ENCODE measurements around the gene PLCD4. TPM values are rescaled to one million over a fixed set of nuclear protein-coding genes. Genes with fewer than 3 reads are reported as not detected.

Gene PLCD4
- total RNA-seq, 1 experiment from 2014 or later: 0.42 TPM

DNA sequence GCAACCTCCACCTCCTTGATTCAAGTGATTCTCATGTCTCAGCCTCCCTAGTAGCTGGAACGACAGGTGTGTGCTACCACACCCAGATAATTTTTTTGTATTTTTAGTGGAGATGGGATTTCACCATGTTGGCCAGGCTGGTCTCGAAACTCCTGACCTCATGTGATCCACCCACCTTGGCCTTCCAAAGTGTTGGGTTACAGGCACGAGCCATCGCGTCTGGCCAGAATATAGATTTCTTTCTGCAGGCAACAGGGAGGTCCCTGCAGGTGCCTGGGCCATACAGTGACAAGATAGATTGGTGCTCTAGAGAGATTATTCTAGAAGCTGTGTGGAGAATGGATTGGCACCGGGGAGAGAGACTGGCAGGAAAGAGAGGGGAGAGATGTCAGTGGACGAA is 13.3 kb downstream of the PLCD4 start:
- no peaks in the 10 kb centered on the region for H3K79me2 ChIP-seq (ENCODE audit: insufficient read depth, low read length)
- no peak overlapping the region for H3K23ac ChIP-seq (ENCODE audit: insufficient read length, low read depth, low read length)
- H4K91ac ChIP-seq (ENCODE audit: insufficient read length, low read depth, low read length): no peak overlapping the region
- H3K4me1 Mint-ChIP-seq: no peaks in the 10 kb centered on the region
- H3K36me3 Mint-ChIP-seq (ENCODE audit: insufficient read depth in 1 of 3, low read depth in 3 of 3): no peaks in the 10 kb centered on the region
- no peaks in the 10 kb centered on the region for H3K9me3 ChIP-seq (ENCODE audit: control insufficient read depth, low read depth, low read length)
- no peak overlapping the region for H2AFZ ChIP-seq (ENCODE audit: low read length)
- no peaks in the 10 kb centered on the region; the same call in 1 of the 2 replicates for H3K27me3 Mint-ChIP-seq (ENCODE audit: low read depth)
- H2BK12ac ChIP-seq (ENCODE audit: insufficient read length, low read depth, low read length): no peak overlapping the region
- no peak overlapping the region for H2BK15ac ChIP-seq (ENCODE audit: low read depth, low read length)
- H3K4me2 ChIP-seq (ENCODE audit: insufficient read depth, insufficient read length, low read length): no peak overlapping the region
- no peak overlapping the region for H3K4me3 Mint-ChIP-seq
- TF ChIP-seq CTCF (conservative IDR thresholded peaks at IDR 0.05): no peak
- no peaks in the 10 kb centered on the region for H3K79me1 ChIP-seq (ENCODE audit: insufficient read depth, low read depth, low read length, poor library complexity, severe bottlenecking)
- no peaks in the 10 kb centered on the region for H3K4me1 ChIP-seq (ENCODE audit: insufficient read depth, low read length)
- H4K8ac ChIP-seq (replicated peaks; ENCODE audit: insufficient read length, low read depth, low read length): no peak overlapping the region
- no peak overlapping the region for H3K27ac ChIP-seq (ENCODE audit: insufficient read length, low read depth, low read length)
- no peak overlapping the region for H2BK20ac ChIP-seq (ENCODE audit: low read depth, low read length, poor library complexity, severe bottlenecking)
- H3K56ac ChIP-seq (ENCODE audit: insufficient read length, low read depth, low read length): no peak overlapping the region
- no peaks in the 10 kb centered on the region for H3K23me2 ChIP-seq (ENCODE audit: insufficient read length, low read depth, low read length, poor library complexity, severe bottlenecking)
- no peak overlapping the region for H3K14ac ChIP-seq (ENCODE audit: insufficient read depth, low read length)
- no peaks in the 10 kb centered on the region for H3K27me3 ChIP-seq (ENCODE audit: insufficient read depth, low read length)
- no peak overlapping the region for H2BK5ac ChIP-seq (ENCODE audit: insufficient read length, low read length)
- H3T11ph ChIP-seq (ENCODE audit: low read length): no peak overlapping the region
- no peak overlapping the region for H3K4ac ChIP-seq (ENCODE audit: low read depth, low read length)
- no CpG with 5 or more reads among the region's 7 CpGs for WGBS (ENCODE audit: extremely low coverage, insufficient read length, low lambda C conversion rate)
- H3K18ac ChIP-seq (ENCODE audit: insufficient read length, low read depth, low read length): no peak overlapping the region
- no peak overlapping the region for H4K5ac ChIP-seq (ENCODE audit: insufficient read length, low read depth, low read length)
- H4K20me1 ChIP-seq (ENCODE audit: control insufficient read depth, insufficient read depth, insufficient read length): no peaks in the 10 kb centered on the region
- DNase-seq: no peak
- no peak overlapping the region for H3K9ac ChIP-seq (ENCODE audit: extremely low read depth, insufficient read length, low read length)
- H2AK5ac ChIP-seq (ENCODE audit: insufficient read length, low read length): no peak overlapping the region
- H3K9me3 Mint-ChIP-seq: no peaks in the 10 kb centered on the region
- no peak overlapping the region for H3K27ac Mint-ChIP-seq
- no peak overlapping the region for H2BK120ac ChIP-seq (ENCODE audit: low read depth, low read length, poor library complexity, severe bottlenecking)
